Thyroid gland (tissue), 4 donors: ENCODE results near the gene CEP43. TPM values are rescaled to one million over a fixed set of nuclear protein-coding genes. Genes with fewer than 3 reads are reported as not detected.

Experiments used
- DNase-seq, 2 donors: peaks; one replicate each; pipeline ENCODE4 v3.0.0-alpha.2; 2019
- H3K27ac ChIP-seq, 3 donors: fragments of 200-600 bp; sonication (generic); 1 replicate in 2 of 3; 2 replicates in 1 of 3; pipeline ENCODE4 v1.5.1; 2016 to 2019; ENCODE audit warnings: mild to moderate bottlenecking in 1 of 3, moderate library complexity in 1 of 3
- H3K27me3 ChIP-seq: fragments of 200-600 bp; sonication (generic); one replicate; pipeline ENCODE4 v1.5.1; 2019
- H3K36me3 ChIP-seq, 2 donors: fragments of 200-600 bp; sonication (generic); one replicate each; pipeline ENCODE4 v1.5.1; 2016 to 2019
- H3K4me1 ChIP-seq, 2 donors: fragments of 200-600 bp; sonication (generic); one replicate each; pipeline ENCODE4 v1.5.1; 2017 to 2019
- H3K4me3 ChIP-seq, 3 donors: fragments of 200-600 bp; sonication (generic); replicated peaks in 1 of 3; 1 replicate in 2 of 3; 2 replicates in 1 of 3; pipeline ENCODE4 v1.5.1; 2016; ENCODE audit warnings: mild to moderate bottlenecking in 1 of 3
- H3K9me3 ChIP-seq: fragments of 200-600 bp; sonication (generic); one replicate; pipeline ENCODE4 v1.5.1; 2017
- POLR2A ChIP-seq, 2 donors: fragments of 450-650 bp; IDR thresholded peaks; one replicate each; pipeline ENCODE4 v1.6.1; 2017; ENCODE audit warnings: antibody characterized with exemption in 2 of 2, mild to moderate bottlenecking in 2 of 2, moderate library complexity in 1 of 2
- WGBS, 2 donors: methylation state at CpG; one replicate each; pipeline ENCODE4 v1.1.5; 2017; 5-methylcytosine and 5-hydroxymethylcytosine counted together
- intact Hi-C: fragments of 100-400 bp; cut with DNase I; formaldehyde crosslinking; loops from one replicate; pipeline ENCODE4 v1.15.1; 2023
- total RNA-seq, 4 donors: library from RNA; depleted of rRNA; stranded (reverse); fragments of >200 nt; gene quantifications; one replicate each; pipeline ENCODE4 v1.2.3, GENCODE V29; 2016
- TF ChIP-seq, protein P1 (sequence below), 6 experiments: fragments of 200-600 bp in 3 of 6; fragments of 450-650 bp in 3 of 6; sonication (generic) in 3 of 6; IDR thresholded peaks; one replicate each; pipeline ENCODE4 v1.5.1; 2016 to 2019; ENCODE audit warnings: antibody characterized with exemption in 6 of 6, mild to moderate bottlenecking in 2 of 6, inconsistent platforms in 1 of 6, moderate library complexity in 1 of 6

The CEP43 gene
- total RNA-seq, 4 donors from 2014 or later: 30.0 to 39.9 (median 33.8) TPM

DNA sequence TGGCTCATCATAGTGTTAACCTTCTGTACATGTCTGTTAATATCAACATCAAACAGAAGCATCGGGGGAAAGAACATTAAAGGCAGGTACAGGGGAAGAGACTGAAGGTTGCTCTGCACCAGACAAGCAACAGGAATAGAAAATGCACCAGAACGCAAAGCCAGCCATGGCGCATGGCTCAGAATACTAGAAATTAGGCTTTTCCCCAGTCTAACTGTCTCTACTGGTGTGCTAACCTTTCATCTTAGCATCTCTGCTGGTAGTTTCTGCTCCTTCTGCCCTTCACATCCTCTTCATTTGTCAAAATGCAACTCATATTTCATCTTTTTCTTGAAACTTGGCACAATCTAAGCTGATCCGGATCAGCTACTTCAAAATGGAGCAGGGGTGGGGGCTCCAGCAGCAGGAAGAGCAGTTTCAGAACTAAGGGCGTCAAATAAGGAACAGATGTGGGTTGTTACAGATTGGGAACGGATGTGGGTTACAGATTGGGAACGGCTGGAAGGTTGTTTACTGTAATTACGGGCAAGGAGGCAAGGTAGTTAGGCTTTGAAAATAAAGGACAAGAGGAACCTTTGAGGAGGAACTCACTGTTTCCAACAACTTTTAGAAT is 29.7 kb upstream of the CEP43 start:
- no peak for DNase-seq
- no peaks in the 10 kb centered on the region for H3K27me3 ChIP-seq
- no peaks in the 10 kb centered on the region for H3K9me3 ChIP-seq
- H3K27ac ChIP-seq: peak overlapping the region in 1 of 3 donors; percentile 99
- H3K4me3 ChIP-seq: no peak overlapping the region
- no peaks in the 10 kb centered on the region for H3K36me3 ChIP-seq
- H3K4me1 ChIP-seq: peaks cover 36 to 38% of the 10 kb centered on the region in 2 donors
- TF ChIP-seq, protein P1, sequence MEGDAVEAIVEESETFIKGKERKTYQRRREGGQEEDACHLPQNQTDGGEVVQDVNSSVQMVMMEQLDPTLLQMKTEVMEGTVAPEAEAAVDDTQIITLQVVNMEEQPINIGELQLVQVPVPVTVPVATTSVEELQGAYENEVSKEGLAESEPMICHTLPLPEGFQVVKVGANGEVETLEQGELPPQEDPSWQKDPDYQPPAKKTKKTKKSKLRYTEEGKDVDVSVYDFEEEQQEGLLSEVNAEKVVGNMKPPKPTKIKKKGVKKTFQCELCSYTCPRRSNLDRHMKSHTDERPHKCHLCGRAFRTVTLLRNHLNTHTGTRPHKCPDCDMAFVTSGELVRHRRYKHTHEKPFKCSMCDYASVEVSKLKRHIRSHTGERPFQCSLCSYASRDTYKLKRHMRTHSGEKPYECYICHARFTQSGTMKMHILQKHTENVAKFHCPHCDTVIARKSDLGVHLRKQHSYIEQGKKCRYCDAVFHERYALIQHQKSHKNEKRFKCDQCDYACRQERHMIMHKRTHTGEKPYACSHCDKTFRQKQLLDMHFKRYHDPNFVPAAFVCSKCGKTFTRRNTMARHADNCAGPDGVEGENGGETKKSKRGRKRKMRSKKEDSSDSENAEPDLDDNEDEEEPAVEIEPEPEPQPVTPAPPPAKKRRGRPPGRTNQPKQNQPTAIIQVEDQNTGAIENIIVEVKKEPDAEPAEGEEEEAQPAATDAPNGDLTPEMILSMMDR (IDR thresholded peaks at IDR 0.05): no peak
- TF ChIP-seq POLR2A (IDR thresholded peaks at IDR 0.05): no peak
- intact Hi-C loops: no loop called here
- WGBS, 2 donors: 85% methylated on average over 8 of the region's 8 CpGs

DNA sequence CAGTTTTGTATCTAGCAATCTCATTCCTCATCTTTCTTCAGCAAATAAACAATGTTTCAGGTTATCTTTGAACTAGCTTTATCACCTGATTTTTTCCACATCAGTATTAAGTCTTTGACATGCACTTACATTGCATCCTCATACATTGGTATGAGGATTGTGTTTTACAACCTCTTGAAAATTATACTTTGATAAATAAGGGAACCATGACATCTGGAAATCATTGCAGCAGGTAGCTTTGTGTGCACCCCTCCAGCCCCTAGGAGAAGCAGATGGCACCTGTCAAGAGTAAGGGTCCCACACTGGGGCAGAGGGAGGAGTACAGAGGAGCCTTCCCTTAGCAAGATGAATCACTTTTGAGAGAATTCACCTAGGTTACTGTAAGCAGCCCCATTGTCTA is 29.1 kb upstream of the CEP43 start:
- no peak for TF ChIP-seq POLR2A (IDR thresholded peaks at IDR 0.05)
- TF ChIP-seq, protein P1 (IDR thresholded peaks at IDR 0.05): no peak
- H3K36me3 ChIP-seq: no peaks in the 10 kb centered on the region

DNA sequence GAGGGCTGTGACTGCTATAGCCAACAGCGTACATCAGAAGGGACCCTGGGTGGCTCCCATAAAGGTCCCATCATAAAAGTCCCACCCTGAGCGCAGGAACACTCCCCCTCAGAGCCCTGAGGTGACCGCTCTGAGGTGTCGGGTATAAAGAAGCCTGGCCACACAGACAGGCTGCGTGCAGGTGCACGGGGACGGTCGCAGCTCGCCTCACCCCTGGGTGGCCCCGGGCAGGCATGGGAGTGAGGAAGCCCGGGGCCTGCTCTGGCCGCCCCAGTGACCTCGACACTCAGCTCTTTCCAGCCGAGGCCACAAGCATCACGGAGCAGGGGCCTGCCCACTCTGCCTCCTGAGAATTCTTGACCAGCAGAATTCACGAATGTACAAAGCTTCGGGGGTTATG is 28.4 kb upstream of the CEP43 start:
- Histone ChIP-seq H3K4me3 (no peak overlapping the region), H3K4me1 (peaks cover 36 to 38% of the 10 kb centered on the region in 2 donors), H3K27ac (peak overlapping the region; percentile 95 to 99 (median 96)), H3K27me3 (no peaks in the 10 kb centered on the region), H3K36me3 (no peaks in the 10 kb centered on the region), H3K9me3 (no peaks in the 10 kb centered on the region)
- TF ChIP-seq POLR2A (IDR thresholded peaks at IDR 0.05): no peak
- TF ChIP-seq, protein P1 (IDR thresholded peaks at IDR 0.05): no peak
- DNase-seq: peak in 1 of 2 donors; percentile 20
- intact Hi-C loops: no loop called here
- 73 to 97% methylated on average over 9 to 10 of the region's 17 CpGs for WGBS, 2 donors

More for the DNA sequence above, 29.1 kb upstream of the CEP43 start:
- H3K27me3 ChIP-seq: no peaks in the 10 kb centered on the region
- intact Hi-C loops: no loop called here
- no peak overlapping the region for H3K4me3 ChIP-seq
- H3K27ac ChIP-seq: peak overlapping the region; percentile 95 to 99 (median 96)
- peaks cover 36 to 38% of the 10 kb centered on the region in 2 donors for H3K4me1 ChIP-seq
- H3K9me3 ChIP-seq: no peaks in the 10 kb centered on the region
- DNase-seq: no peak

- TF ChIP-seq, protein P1 (IDR thresholded peaks at IDR 0.05): no peak
- TF ChIP-seq POLR2A (IDR thresholded peaks at IDR 0.05): no peak
Measured at GRCh38 chr6:166971271-166971670, 27.9 kb upstream of the CEP43 start.

DNA sequence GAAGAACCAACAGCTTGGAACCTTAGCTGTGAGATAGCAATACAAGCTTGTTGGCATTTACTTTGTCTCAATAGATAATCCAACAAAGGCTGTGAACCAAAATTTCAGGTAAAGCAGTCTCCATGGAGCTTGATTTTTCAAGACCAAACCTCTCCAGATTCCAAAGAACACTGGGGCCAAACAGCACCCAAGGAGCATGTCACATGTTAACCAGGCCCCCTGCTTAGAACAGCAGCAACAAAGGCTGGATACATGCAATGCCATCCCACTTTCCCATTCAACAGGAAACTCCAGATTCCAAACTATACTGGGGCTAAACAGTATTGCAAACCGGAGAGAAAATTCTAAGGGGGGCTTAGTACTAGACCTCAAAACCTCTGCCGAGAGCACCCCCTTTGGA is 27.1 kb upstream of the CEP43 start:
- H3K4me3 ChIP-seq: no peak overlapping the region
- peak in 1 of 2 donors; percentile 60 for TF ChIP-seq POLR2A (IDR thresholded peaks at IDR 0.05)
- TF ChIP-seq, protein P1 (IDR thresholded peaks at IDR 0.05): no peak

More at GRCh38 chr6:166971271-166971670, 27.9 kb upstream of the CEP43 start:
- 46 to 48% methylated on average over 8 of the region's 8 CpGs for WGBS, 2 donors
- intact Hi-C loops: no loop called here
- Histone ChIP-seq H3K27me3 (no peaks in the 10 kb centered on the region), H3K4me3 (no peak overlapping the region), H3K36me3 (no peaks in the 10 kb centered on the region), H3K27ac (peak overlapping the region; percentile 95 to 99 (median 96)), H3K4me1 (peaks cover 36 to 38% of the 10 kb centered on the region in 2 donors), H3K9me3 (no peaks in the 10 kb centered on the region)
- DNase-seq: peak; percentile 84 to 90

More for the DNA sequence above, 27.1 kb upstream of the CEP43 start:
- H3K36me3 ChIP-seq: no peaks in the 10 kb centered on the region
- no peaks in the 10 kb centered on the region for H3K27me3 ChIP-seq
- peaks cover 36 to 38% of the 10 kb centered on the region in 2 donors for H3K4me1 ChIP-seq
- peak overlapping the region; percentile 95 to 99 (median 96) for H3K27ac ChIP-seq
- intact Hi-C loops: no loop called here
- peak; percentile 89 for DNase-seq
- whole genome bisulfite sequencing, 2 donors: 30 to 43% methylated on average over 2 of the region's 2 CpGs
- H3K9me3 ChIP-seq: no peaks in the 10 kb centered on the region
